BJ (cell line): ENCODE data around the gene MLLT10. TPM values are rescaled to one million over a fixed set of nuclear protein-coding genes. Genes with fewer than 3 reads are reported as not detected.

Experiments used
- CTCF ChIA-PET: fragments of 350-600 bp; formaldehyde crosslinking; extraction: SDS; loops from one replicate; lab custom pipeline; 2021; ENCODE audit warnings: antibody characterized with exemption, inconsistent platforms; lab: Yijun Ruan, JAX
- POLR2A ChIA-PET: fragments of 300-600 bp; sonication (Branson Sonifier 250); formaldehyde crosslinking; extraction: SDS; loops from one replicate; lab custom pipeline; 2021; ENCODE audit warnings: antibody characterized with exemption; lab: Charles Lee
- DNase-seq: peaks from one replicate; pipeline ENCODE4 v3.0.0-alpha.2; 2011; ENCODE audit warnings: low read depth
- H3K27me3 ChIP-seq: 2 replicates; pipeline ENCODE4 v1.6.0; 2011; ENCODE audit warnings: low read length; ENCODE audit not compliant: control insufficient read depth, insufficient read depth
- H3K36me3 ChIP-seq: 2 replicates; pipeline ENCODE4 v1.5.1; 2011; ENCODE audit warnings: low read length; ENCODE audit not compliant: control insufficient read depth, insufficient read depth
- H3K4me3 ChIP-seq: 2 replicates; pipeline ENCODE4 v1.5.1; 2011; ENCODE audit warnings: low read depth, mild to moderate bottlenecking, control low read depth, low read length
- CTCF ChIP-seq: IDR thresholded peaks from 2 replicates; pipeline ENCODE4 v1.5.1; 2011; ENCODE audit warnings: low read depth, mild to moderate bottlenecking, control low read depth, inconsistent platforms, low read length, moderate library complexity; ENCODE audit not compliant: insufficient read depth
- polyA plus RNA-seq: library from polyadenylated mRNA; depleted of rRNA; stranded (reverse); fragments of >200 nt; gene quantifications from 2 replicates; pipeline ENCODE4 v1.2.3, GENCODE V29; 2011

The MLLT10 gene
- polyA plus RNA-seq, 1 experiment, result 30.2 TPM

GRCh38 chr10:21705142-21705827 is 171.3 kb downstream of the MLLT10 start:
- Histone ChIP-seq H3K36me3 (peaks cover 8% of the 10 kb centered on the region), H3K4me3 (no peak overlapping the region), H3K27me3 (no peaks in the 10 kb centered on the region)
- no peak for TF ChIP-seq CTCF
- no peak for DNase-seq
- CTCF ChIA-PET, result no interaction called here
- POLR2A ChIA-PET, result no interaction called here

- Histone ChIP-seq H3K4me3 (no peak overlapping the region), H3K36me3 (peaks cover 8% of the 10 kb centered on the region), H3K27me3 (no peaks in the 10 kb centered on the region)
- no peak for DNase-seq
- ChIA-PET POLR2A (no interaction called here), CTCF (no interaction called here)
- TF ChIP-seq CTCF, result no peak
Observed at GRCh38 chr10:21705828-21706176, 171.8 kb downstream of the MLLT10 start.

- ChIA-PET CTCF (no interaction called here), POLR2A (no interaction called here)
- no peak for DNase-seq
- H3K27me3 ChIP-seq, result no peaks in the 10 kb centered on the region
- no peak overlapping the region for H3K4me3 ChIP-seq
- H3K36me3 ChIP-seq, result peaks cover 8% of the 10 kb centered on the region
- TF ChIP-seq CTCF, result no peak
Observed at GRCh38 chr10:21707498-21707897, 173.5 kb downstream of the MLLT10 start.

- CTCF ChIA-PET, result interaction anchor here (1.1 kb wide), 1 partner anchor 9 kb away, joined by 3 read pairs; no protein-coding TSS in a partner anchor
Observed at GRCh38 chr10:21712975-21713374, 178.9 kb downstream of the MLLT10 start.

More at GRCh38 chr10:21712975-21713374, 178.9 kb downstream of the MLLT10 start:
- 0 out of 2 replicates have a peak, but pooled peaks cover 2% of the 10 kb centered on the region for H3K36me3 ChIP-seq
- no peak for TF ChIP-seq CTCF
- DNase-seq, result no peak
- POLR2A ChIA-PET, result no interaction called here
- no peak overlapping the region for H3K4me3 ChIP-seq
- H3K27me3 ChIP-seq, result no peaks in the 10 kb centered on the region
